A549 (cell line): ENCODE data around the gene DNAJC15. TPM values are rescaled to one million over a fixed set of nuclear protein-coding genes. Genes with fewer than 3 reads are reported as not detected.
A peak's percentile ranks its signal among the peaks of the same experiment; 100 is the strongest.

Experiments used
- ATAC-seq, 2 experiments: fragments of 200-7000 bp in 1 of 2; fragments of >200 bp in 1 of 2; cut with Nextera tagmentation in 1 of 2; cut with Tn5 transposase in 1 of 2; 3 replicates each; pipeline versions ENCODE4 v1.8.0 to v1.9.1; 2018 to 2020; ENCODE audit warnings: mild to moderate bottlenecking in 1 of 2, moderate library complexity in 1 of 2
- CTCF ChIA-PET: fragments of 300-600 bp; sonication (Branson Sonifier 250); formaldehyde crosslinking; extraction: SDS; loops from one replicate; lab custom pipeline; 2021; ENCODE audit warnings: antibody characterized with exemption, inconsistent platforms; lab: Yijun Ruan, JAX
- POLR2A ChIA-PET: fragments of 350-600 bp; formaldehyde crosslinking; extraction: SDS; loops from one replicate; lab custom pipeline; 2021; ENCODE audit warnings: antibody characterized with exemption, inconsistent platforms; lab: Yijun Ruan, JAX
- DNase-seq, 2 experiments: peaks; one replicate each; pipeline versions ENCODE4 v3.0.0 to v3.0.0-alpha.2; 2011 to 2016; ENCODE audit warnings: low read depth in 1 of 2, low spot score in 1 of 2
- FAIRE-seq: peaks from 2 replicates; lab custom pipeline; 2011; peaks lifted over from hg19 to GRCh38; lab: Jason Lieb, UNC
- H3K27ac ChIP-seq, 2 experiments: fragments of >200 bp; sonication (Bioruptor Twin); formaldehyde crosslinking; 3 replicates each; pipeline ENCODE4 v1.5.1; 2016 to 2017
- H3K4me1 ChIP-seq: fragments of >200 bp; sonication (Bioruptor Twin); formaldehyde crosslinking; 3 replicates; pipeline ENCODE4 v1.6.1; 2016
- H3K4me2 ChIP-seq: fragments of >200 bp; sonication (Bioruptor Twin); formaldehyde crosslinking; 3 replicates; pipeline ENCODE4 v1.6.1; 2016
- H3K4me3 ChIP-seq: fragments of >200 bp; sonication (Bioruptor Twin); formaldehyde crosslinking; 3 replicates; pipeline ENCODE4 v1.5.1; 2016
- H3K9me3 ChIP-seq: fragments of >200 bp; sonication (Bioruptor Twin); formaldehyde crosslinking; 3 replicates; pipeline ENCODE4 v1.6.1; 2016
- CBX2 ChIP-seq: fragments of 200-600 bp; sonication (generic); IDR thresholded peaks from 2 replicates; pipeline ENCODE4 v1.6.1; 2016; ENCODE audit warnings: low read depth, mild to moderate bottlenecking, borderline replicate concordance
- EHMT2 ChIP-seq: fragments of 200-600 bp; sonication (generic); IDR thresholded peaks from 2 replicates; pipeline ENCODE4 v1.6.1; 2016; ENCODE audit warnings: antibody characterized with exemption, low read depth, mild to moderate bottlenecking, moderate library complexity
- FOSB ChIP-seq: fragments of 250-450 bp; sonication (Bioruptor Pico); IDR thresholded peaks from 2 replicates; pipeline ENCODE4 v1.5.0; 2020; ENCODE audit warnings: mild to moderate bottlenecking, moderate library complexity
- FOXS1 ChIP-seq: fragments of 250-450 bp; sonication (Bioruptor Pico); IDR thresholded peaks from 2 replicates; pipeline ENCODE4 v1.5.0; 2020; ENCODE audit warnings: mild to moderate bottlenecking, moderate library complexity
- HDAC2 ChIP-seq: fragments of 200-600 bp; sonication (generic); IDR thresholded peaks from 2 replicates; pipeline ENCODE4 v1.6.1; 2016
- HOXB5 ChIP-seq: fragments of 250-450 bp; sonication (Bioruptor Pico); IDR thresholded peaks from 2 replicates; pipeline ENCODE4 v1.5.0; 2020; ENCODE audit warnings: mild to moderate bottlenecking, moderate library complexity
- KDM5A ChIP-seq: fragments of 200-600 bp; sonication (generic); IDR thresholded peaks from 2 replicates; pipeline ENCODE4 v1.6.1; 2016; ENCODE audit warnings: antibody characterized with exemption, mild to moderate bottlenecking
- MAFK ChIP-seq: fragments of 450-650 bp; IDR thresholded peaks from 2 replicates; pipeline ENCODE4 v1.6.1; 2014; ENCODE audit not compliant: partially characterized antibody
- MAZ ChIP-seq: fragments of 150-350 bp; IDR thresholded peaks from 2 replicates; pipeline ENCODE4 v1.6.1; 2014; ENCODE audit warnings: antibody characterized with exemption, low read depth, low read length, borderline replicate concordance
- NPAS2 ChIP-seq: fragments of 250-450 bp; sonication (Bioruptor Pico); IDR thresholded peaks from 2 replicates; pipeline ENCODE4 v1.8.0; 2022; ENCODE audit warnings: mild to moderate bottlenecking, moderate library complexity, borderline replicate concordance
- PBX3 ChIP-seq: IDR thresholded peaks from 2 replicates; pipeline ENCODE4 v1.6.1; 2012
- POLR2AphosphoS2 ChIP-seq: conservative IDR thresholded peaks from 2 replicates; pipeline ENCODE4 v1.6.1; 2012; ENCODE audit warnings: low read length, improper control_type of control experiment, inconsistent platforms
- RAD21 ChIP-seq, 2 experiments: fragments of >200 bp in 1 of 2; sonication (Bioruptor Twin) in 1 of 2; formaldehyde crosslinking in 1 of 2; IDR thresholded peaks in 1 of 2; conservative IDR thresholded peaks in 1 of 2; 2 replicates in 1 of 2; 3 replicates in 1 of 2; pipeline ENCODE4 v1.6.1; 2012 to 2018; ENCODE audit warnings: inconsistent platforms in 1 of 2
- RARB ChIP-seq: fragments of 250-450 bp; sonication (Bioruptor Pico); IDR thresholded peaks from 2 replicates; pipeline ENCODE4 v1.8.0; 2021; ENCODE audit warnings: mild to moderate bottlenecking, moderate library complexity
- SMC3 ChIP-seq: fragments of >200 bp; sonication (Bioruptor Twin); formaldehyde crosslinking; IDR thresholded peaks from 3 replicates; pipeline ENCODE4 v1.6.1; 2018; ENCODE audit warnings: inconsistent platforms
- ZC3H11A ChIP-seq: fragments of 450-650 bp; IDR thresholded peaks from 2 replicates; pipeline ENCODE4 v1.6.1; 2014; ENCODE audit warnings: antibody characterized with exemption, mild to moderate bottlenecking
- WGBS: methylation state at CpG from one replicate; pipeline ENCODE4 v1.1.6; 2017; ENCODE audit errors: missing lambda C conversion rate; 5-methylcytosine and 5-hydroxymethylcytosine counted together
- polyA plus RNA-seq, 4 experiments: library from polyadenylated mRNA; depleted of rRNA in 3 of 4; stranded (reverse); fragments of >200 nt; fragmentation: RNase III in 1 of 4; extraction: RNeasy Plus Mini Kit Qiagen cat#74134 plus additional on column Dnase treatment in 1 of 4; gene quantifications; 2 replicates in 3 of 4; 3 replicates in 1 of 4; pipeline ENCODE4 v1.2.3, GENCODE V29; 2011 to 2017
- TF ChIP-seq, protein P1 (sequence below): fragments of >200 bp; sonication (Bioruptor Twin); formaldehyde crosslinking; IDR thresholded peaks from 2 replicates; pipeline ENCODE4 v1.6.1; 2016
- TF ChIP-seq, protein P2 (sequence below): fragments of 250-450 bp; sonication (Bioruptor Pico); IDR thresholded peaks from 2 replicates; pipeline ENCODE4 v1.5.0; 2021; ENCODE audit warnings: mild to moderate bottlenecking, moderate library complexity, borderline replicate concordance
- TF ChIP-seq, protein P3 (sequence below): fragments of 150-350 bp; IDR thresholded peaks from 2 replicates; pipeline ENCODE4 v1.6.1; 2014; ENCODE audit warnings: low read depth, mild to moderate bottlenecking, low read length

The DNAJC15 gene
- polyA plus RNA-seq, 2 of the 4 experiments (the other 2 are of a cell fraction) = 0.03 to 0.05 TPM

DNA sequence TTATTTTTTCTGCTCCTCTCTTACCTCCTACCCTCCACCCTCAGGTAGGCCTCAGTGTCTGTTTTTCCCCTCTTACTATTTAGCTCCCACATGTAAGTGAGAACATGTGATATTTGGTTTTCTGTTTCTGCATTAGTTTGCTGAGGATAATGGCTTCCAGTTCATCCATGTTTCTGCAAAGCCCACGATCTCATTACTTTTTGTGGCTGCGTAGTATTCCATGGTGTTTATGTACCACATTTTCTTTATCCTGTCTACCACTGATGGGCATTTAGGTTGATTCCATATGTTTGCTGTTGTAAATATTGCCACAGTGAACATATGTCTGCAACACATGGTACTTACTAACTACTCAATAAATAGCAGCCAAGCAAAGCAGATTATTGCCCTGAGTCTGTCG lies 56.8 kb downstream of the DNAJC15 start:
- H3K4me3 ChIP-seq = no peak overlapping the region
- 82% methylated on average over 3 of the region's 3 CpGs for WGBS
- no peak for ATAC-seq
- TF ChIP-seq NPAS2 (CRISPR knock-in tag) (no peak), PBX3 (no peak), RARB (no peak), POLR2AphosphoS2 (no peak), HDAC2 (no peak), FOSB (no peak), RAD21 (conservative IDR thresholded peaks at IDR 0.05 in 1 of 2, IDR thresholded peaks at IDR 0.05 in 1 of 2) (no peak)
- TF ChIP-seq, all 56 proteins: peak for 0
- H3K4me2 ChIP-seq = no peak overlapping the region
- H3K27ac ChIP-seq = no peak overlapping the region
- POLR2A ChIA-PET = no interaction called here
- CTCF ChIA-PET = interaction anchor here (1.0 kb wide), 1 partner anchor 707 kb away, joined by 3 read pairs; no protein-coding TSS in a partner anchor
- FAIRE-seq (no peak), DNase-seq (no peak)
- no peaks in the 10 kb centered on the region for H3K4me1 ChIP-seq
- H3K9me3 ChIP-seq = no peaks in the 10 kb centered on the region

GRCh38 chr13:43081866-43082265 lies 58.5 kb downstream of the DNAJC15 start:
- H3K4me1 ChIP-seq = no peaks in the 10 kb centered on the region

DNA sequence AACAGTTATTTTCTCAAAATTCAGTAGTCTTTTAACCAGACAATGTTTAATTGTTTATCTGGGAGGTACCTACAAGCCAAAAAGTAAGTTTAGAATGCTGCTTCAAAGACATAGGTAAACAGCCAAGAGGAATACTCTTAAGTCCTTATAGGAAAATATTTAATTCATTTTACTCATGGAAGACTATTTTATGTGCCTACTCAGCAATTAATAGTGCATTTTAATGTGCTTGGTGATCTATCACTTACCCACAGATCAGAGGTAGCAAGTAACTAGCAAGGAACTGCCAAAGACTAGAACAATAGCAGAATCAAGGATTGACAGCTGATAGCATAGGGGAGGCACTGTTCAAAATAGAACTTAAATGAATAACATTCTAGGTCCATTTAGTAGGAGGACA lies 60.4 kb downstream of the DNAJC15 start:
- DNase-seq (no peak), FAIRE-seq (no peak), ATAC-seq (no peak)
- Histone ChIP-seq H3K4me2 (no peak overlapping the region), H3K4me3 (no peak overlapping the region), H3K4me1 (no peaks in the 10 kb centered on the region), H3K9me3 (no peaks in the 10 kb centered on the region), H3K27ac (no peak overlapping the region; a peak in 1 of 6 replicates)
- TF ChIP-seq ZC3H11A (no peak), CBX2 (no peak), KDM5A (no peak), NPAS2 (CRISPR knock-in tag) (no peak), MAFK (peak; percentile 88)
- ChIA-PET CTCF (interaction anchor here (1.3 to 2.0 kb wide), 2 partner anchors 114 to 721 kb away, joined by 3 to 9 read pairs; no protein-coding TSS in a partner anchor), POLR2A (no interaction called here)

More at GRCh38 chr13:43081866-43082265, 58.5 kb downstream of the DNAJC15 start:
- DNase-seq = no peak
- TF ChIP-seq MAZ (no peak), EHMT2 (no peak), POLR2AphosphoS2 (no peak), HDAC2 (no peak), HOXB5 (CRISPR knock-in tag) (no peak), SMC3 (no peak), MAFK (no peak), ZC3H11A (no peak), FOXS1 (CRISPR knock-in tag) (no peak)
- TF ChIP-seq, protein P1, sequence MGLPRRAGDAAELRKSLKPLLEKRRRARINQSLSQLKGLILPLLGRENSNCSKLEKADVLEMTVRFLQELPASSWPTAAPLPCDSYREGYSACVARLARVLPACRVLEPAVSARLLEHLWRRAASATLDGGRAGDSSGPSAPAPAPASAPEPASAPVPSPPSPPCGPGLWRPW = no peak
- TF ChIP-seq, protein P2, sequence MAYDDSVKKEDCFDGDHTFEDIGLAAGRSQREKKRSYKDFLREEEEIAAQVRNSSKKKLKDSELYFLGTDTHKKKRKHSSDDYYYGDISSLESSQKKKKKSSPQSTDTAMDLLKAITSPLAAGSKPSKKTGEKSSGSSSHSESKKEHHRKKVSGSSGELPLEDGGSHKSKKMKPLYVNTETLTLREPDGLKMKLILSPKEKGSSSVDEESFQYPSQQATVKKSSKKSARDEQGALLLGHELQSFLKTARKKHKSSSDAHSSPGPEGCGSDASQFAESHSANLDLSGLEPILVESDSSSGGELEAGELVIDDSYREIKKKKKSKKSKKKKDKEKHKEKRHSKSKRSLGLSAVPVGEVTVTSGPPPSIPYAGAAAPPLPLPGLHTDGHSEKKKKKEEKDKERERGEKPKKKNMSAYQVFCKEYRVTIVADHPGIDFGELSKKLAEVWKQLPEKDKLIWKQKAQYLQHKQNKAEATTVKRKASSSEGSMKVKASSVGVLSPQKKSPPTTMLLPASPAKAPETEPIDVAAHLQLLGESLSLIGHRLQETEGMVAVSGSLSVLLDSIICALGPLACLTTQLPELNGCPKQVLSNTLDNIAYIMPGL (CRISPR knock-in tag) = no peak
- TF ChIP-seq, protein P3, sequence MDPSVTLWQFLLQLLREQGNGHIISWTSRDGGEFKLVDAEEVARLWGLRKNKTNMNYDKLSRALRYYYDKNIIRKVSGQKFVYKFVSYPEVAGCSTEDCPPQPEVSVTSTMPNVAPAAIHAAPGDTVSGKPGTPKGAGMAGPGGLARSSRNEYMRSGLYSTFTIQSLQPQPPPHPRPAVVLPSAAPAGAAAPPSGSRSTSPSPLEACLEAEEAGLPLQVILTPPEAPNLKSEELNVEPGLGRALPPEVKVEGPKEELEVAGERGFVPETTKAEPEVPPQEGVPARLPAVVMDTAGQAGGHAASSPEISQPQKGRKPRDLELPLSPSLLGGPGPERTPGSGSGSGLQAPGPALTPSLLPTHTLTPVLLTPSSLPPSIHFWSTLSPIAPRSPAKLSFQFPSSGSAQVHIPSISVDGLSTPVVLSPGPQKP = no peak
- no peak for FAIRE-seq
- Histone ChIP-seq H3K9me3 (no peaks in the 10 kb centered on the region), H3K4me2 (no peak overlapping the region), H3K27ac (no peak overlapping the region), H3K4me3 (no peak overlapping the region)
- CTCF ChIA-PET = interaction anchor here (1.2 to 1.3 kb wide), 3 partner anchors 23 to 792 kb away, joined by 3 to 6 read pairs (median 4); no protein-coding TSS in a partner anchor
- POLR2A ChIA-PET = interaction anchor here (0.7 kb wide), 1 partner anchor 1494 kb away, joined by 3 read pairs; no protein-coding TSS in a partner anchor
- no peak for ATAC-seq
- 61% methylated on average over 2 of the region's 2 CpGs for WGBS
